Measurements from ENCODE around the gene SOAT2. TPM values are rescaled to one million over a fixed set of nuclear protein-coding genes. Genes with fewer than 3 reads are reported as not detected.
"Not testable (repeated sequence)": the region's sequence is repeated elsewhere in the genome, so short reads cannot be mapped to it uniquely, and the experiment has no call there.

The SOAT2 gene
- total RNA-seq, 1 experiment from 2014 or later = not detected

DNA sequence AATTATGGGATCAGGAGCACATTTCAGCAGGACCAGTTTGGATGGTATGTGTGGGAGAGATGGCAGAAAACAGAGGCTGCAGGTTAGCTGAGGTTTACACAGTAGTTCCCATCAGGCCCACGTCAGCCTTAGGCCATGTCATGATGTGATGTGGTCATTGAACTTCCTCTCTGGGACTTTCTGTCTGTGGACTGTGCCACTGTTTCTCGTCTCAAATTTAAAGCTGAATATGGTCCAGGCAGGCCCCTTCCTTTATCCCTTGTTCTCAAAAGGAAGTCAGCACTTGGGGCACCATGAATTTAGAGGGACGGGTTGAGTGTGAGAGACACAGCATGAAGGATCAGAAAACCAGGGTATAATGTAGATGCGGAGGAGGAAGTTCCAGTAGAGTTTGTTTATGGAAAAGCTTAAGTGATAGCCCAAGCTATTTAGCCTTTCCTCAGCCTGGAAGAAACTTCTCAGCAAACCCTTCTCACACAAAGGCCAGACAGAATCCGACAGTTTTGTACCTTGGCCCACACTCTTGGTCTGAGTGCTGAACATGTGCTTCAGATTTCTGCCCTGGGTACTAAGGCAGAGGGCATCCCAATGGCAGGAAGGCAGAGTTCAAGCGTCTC is 9.4 kb upstream of the SOAT2 start:
- peaks cover 12% of the 10 kb centered on the region for H3K4me1 ChIP-seq (ENCODE audit: control insufficient read depth, insufficient read depth, low read length)
- DNase-seq (ENCODE audit: low read depth, low spot score) = no peak
- intact Hi-C loops (cut with micrococcal nuclease; ENCODE audit: unreplicated experiment) (no loop called here), in situ Hi-C loops (cut with HindIII; ENCODE audit: low pct_unique_long_range_greater_than_20kb, low sequenced_read_pairs) (no loop called here)
- no peak for ATAC-seq
- CTCF ChIA-PET = interaction anchor here (0.7 kb wide), 1 partner anchor 1490 kb away, joined by 9 read pairs; no protein-coding TSS in a partner anchor
- TF ChIP-seq TCF7L2 (IDR thresholded peaks at IDR 0.05; ENCODE audit: low read depth, low read length) (no peak), POLR2AphosphoS5 (IDR thresholded peaks at IDR 0.05; ENCODE audit: low read depth, low read length) (no peak), SIN3A (IDR thresholded peaks at IDR 0.05; ENCODE audit: borderline replicate concordance, insufficient read depth, low read depth, low read length) (no peak)
- TF ChIP-seq, protein P1, sequence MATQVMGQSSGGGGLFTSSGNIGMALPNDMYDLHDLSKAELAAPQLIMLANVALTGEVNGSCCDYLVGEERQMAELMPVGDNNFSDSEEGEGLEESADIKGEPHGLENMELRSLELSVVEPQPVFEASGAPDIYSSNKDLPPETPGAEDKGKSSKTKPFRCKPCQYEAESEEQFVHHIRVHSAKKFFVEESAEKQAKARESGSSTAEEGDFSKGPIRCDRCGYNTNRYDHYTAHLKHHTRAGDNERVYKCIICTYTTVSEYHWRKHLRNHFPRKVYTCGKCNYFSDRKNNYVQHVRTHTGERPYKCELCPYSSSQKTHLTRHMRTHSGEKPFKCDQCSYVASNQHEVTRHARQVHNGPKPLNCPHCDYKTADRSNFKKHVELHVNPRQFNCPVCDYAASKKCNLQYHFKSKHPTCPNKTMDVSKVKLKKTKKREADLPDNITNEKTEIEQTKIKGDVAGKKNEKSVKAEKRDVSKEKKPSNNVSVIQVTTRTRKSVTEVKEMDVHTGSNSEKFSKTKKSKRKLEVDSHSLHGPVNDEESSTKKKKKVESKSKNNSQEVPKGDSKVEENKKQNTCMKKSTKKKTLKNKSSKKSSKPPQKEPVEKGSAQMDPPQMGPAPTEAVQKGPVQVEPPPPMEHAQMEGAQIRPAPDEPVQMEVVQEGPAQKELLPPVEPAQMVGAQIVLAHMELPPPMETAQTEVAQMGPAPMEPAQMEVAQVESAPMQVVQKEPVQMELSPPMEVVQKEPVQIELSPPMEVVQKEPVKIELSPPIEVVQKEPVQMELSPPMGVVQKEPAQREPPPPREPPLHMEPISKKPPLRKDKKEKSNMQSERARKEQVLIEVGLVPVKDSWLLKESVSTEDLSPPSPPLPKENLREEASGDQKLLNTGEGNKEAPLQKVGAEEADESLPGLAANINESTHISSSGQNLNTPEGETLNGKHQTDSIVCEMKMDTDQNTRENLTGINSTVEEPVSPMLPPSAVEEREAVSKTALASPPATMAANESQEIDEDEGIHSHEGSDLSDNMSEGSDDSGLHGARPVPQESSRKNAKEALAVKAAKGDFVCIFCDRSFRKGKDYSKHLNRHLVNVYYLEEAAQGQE (IDR thresholded peaks at IDR 0.05; ENCODE audit: insufficient read depth in 1 of 2, low read depth in 2 of 2, low read length in 1 of 2) = no peak
- TF ChIP-seq, protein P2, sequence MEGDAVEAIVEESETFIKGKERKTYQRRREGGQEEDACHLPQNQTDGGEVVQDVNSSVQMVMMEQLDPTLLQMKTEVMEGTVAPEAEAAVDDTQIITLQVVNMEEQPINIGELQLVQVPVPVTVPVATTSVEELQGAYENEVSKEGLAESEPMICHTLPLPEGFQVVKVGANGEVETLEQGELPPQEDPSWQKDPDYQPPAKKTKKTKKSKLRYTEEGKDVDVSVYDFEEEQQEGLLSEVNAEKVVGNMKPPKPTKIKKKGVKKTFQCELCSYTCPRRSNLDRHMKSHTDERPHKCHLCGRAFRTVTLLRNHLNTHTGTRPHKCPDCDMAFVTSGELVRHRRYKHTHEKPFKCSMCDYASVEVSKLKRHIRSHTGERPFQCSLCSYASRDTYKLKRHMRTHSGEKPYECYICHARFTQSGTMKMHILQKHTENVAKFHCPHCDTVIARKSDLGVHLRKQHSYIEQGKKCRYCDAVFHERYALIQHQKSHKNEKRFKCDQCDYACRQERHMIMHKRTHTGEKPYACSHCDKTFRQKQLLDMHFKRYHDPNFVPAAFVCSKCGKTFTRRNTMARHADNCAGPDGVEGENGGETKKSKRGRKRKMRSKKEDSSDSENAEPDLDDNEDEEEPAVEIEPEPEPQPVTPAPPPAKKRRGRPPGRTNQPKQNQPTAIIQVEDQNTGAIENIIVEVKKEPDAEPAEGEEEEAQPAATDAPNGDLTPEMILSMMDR (IDR thresholded peaks at IDR 0.05) = no peak
- no TSS peak for BruUV-seq (replicated peaks)
- no peaks in the 10 kb centered on the region for H3K27me3 ChIP-seq (ENCODE audit: control insufficient read depth, insufficient read depth, low read length)
- no peaks in the 10 kb centered on the region for H3K36me3 ChIP-seq (ENCODE audit: control insufficient read depth, insufficient read depth, low read length)
- H3K27ac ChIP-seq (ENCODE audit: low read length) = no peak overlapping the region
- POLR2A ChIA-PET = no interaction called here
- no peaks in the 10 kb centered on the region for H3K9me3 ChIP-seq (ENCODE audit: control insufficient read depth, insufficient read depth, low read depth, low read length)
- H3K4me3 ChIP-seq (ENCODE audit: low read depth in 2 of 2, low read length in 2 of 2) = no peak overlapping the region

DNA sequence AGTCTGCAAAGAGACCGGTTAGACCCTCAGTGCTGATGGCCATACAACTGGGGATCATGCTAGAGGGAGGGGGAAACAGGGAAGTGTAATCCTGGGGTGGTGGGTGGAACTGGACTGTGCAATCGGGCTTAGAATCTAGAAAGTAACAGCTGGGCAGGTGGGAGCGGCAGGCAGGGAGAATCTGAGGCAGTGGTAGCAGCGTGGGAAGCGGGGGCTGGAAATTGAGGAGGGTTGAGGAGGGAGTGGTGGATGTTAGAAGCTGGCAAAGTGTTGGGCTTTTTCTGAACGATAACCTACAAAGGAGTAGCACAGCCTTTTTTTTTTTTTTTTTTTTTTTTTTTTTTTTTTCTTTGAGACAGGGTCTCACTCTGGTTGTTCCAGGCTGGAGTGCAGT is 8.9 kb upstream of the SOAT2 start:
- in situ Hi-C loops (cut with HindIII; ENCODE audit: low pct_unique_long_range_greater_than_20kb, low sequenced_read_pairs) (no loop called here), intact Hi-C loops (cut with micrococcal nuclease; ENCODE audit: unreplicated experiment) (no loop called here)
- DNase-seq (ENCODE audit: low read depth, low spot score) (no peak), ATAC-seq (no peak)
- no peaks in the 10 kb centered on the region for H3K9me3 ChIP-seq (ENCODE audit: control insufficient read depth, insufficient read depth, low read depth, low read length)
- peaks cover 17% of the 10 kb centered on the region for H3K4me1 ChIP-seq (ENCODE audit: control insufficient read depth, insufficient read depth, low read length)
- no TSS peak for BruUV-seq (replicated peaks)
- CTCF ChIA-PET = interaction anchor here (0.7 kb wide), 1 partner anchor 1491 kb away, joined by 9 read pairs; no protein-coding TSS in a partner anchor
- no peaks in the 10 kb centered on the region for H3K36me3 ChIP-seq (ENCODE audit: control insufficient read depth, insufficient read depth, low read length)
- POLR2A ChIA-PET = no interaction called here
- H3K27ac ChIP-seq (ENCODE audit: low read length) = no peak overlapping the region
- no peak overlapping the region for H3K4me3 ChIP-seq (ENCODE audit: low read depth in 2 of 2, low read length in 2 of 2)
- TF ChIP-seq, protein P1 (IDR thresholded peaks at IDR 0.05; ENCODE audit: insufficient read depth in 1 of 2, low read depth in 2 of 2, low read length in 1 of 2) = no peak
- TF ChIP-seq POLR2AphosphoS5 (IDR thresholded peaks at IDR 0.05; ENCODE audit: low read depth, low read length) (no peak), TCF7L2 (IDR thresholded peaks at IDR 0.05; ENCODE audit: low read depth, low read length) (no peak), SIN3A (IDR thresholded peaks at IDR 0.05; ENCODE audit: borderline replicate concordance, insufficient read depth, low read depth, low read length) (no peak)
- TF ChIP-seq, protein P2 (IDR thresholded peaks at IDR 0.05) = no peak
- H3K27me3 ChIP-seq (ENCODE audit: control insufficient read depth, insufficient read depth, low read length) = no peaks in the 10 kb centered on the region

DNA sequence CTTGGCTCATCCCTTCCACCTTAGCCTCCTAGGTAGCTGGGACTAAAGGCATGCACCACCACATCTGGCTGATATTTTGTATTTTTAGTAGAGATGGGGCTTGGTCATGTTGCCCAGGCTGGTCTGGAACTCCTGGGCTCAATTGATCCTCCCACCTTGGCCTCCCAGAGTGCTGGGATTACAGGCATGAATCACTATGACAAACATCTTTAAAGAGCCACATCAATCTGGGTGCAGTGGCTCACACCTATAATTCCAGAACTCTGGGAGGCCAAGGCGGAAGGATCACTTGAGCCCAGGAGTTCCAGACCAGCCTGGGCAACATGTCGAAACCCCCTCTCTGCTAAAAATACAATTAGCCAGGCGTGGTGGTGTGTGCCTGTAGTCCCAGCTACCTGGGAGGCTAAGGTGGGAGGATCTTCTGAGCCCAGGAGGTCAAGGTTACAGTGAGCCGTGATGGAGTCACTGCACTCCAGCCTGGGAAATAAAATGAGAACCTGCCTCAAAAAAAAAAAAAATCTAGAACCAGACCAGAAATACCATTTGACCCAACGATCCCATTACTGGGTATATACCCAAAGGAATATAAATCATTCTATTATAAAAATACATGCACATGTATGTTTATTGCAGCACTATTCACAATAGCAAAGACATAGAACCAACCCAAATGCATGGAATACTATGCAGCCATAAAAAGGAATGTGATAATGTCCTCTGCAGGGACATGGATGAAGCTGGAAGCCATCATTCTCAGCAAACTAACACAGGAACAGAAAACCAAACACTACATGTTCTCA is 8.3 kb upstream of the SOAT2 start:
- BruUV-seq (replicated peaks); in situ Hi-C loops (cut with HindIII; ENCODE audit: low pct_unique_long_range_greater_than_20kb, low sequenced_read_pairs); H3K36me3 ChIP-seq (ENCODE audit: control insufficient read depth, insufficient read depth, low read length); intact Hi-C loops (cut with micrococcal nuclease; ENCODE audit: unreplicated experiment); H3K27me3 ChIP-seq (ENCODE audit: control insufficient read depth, insufficient read depth, low read length); H3K4me3 ChIP-seq (ENCODE audit: low read depth in 2 of 2, low read length in 2 of 2); H3K27ac ChIP-seq (ENCODE audit: low read length); ATAC-seq; DNase-seq (ENCODE audit: low read depth, low spot score); H3K9me3 ChIP-seq (ENCODE audit: control insufficient read depth, insufficient read depth, low read depth, low read length): not testable (repeated sequence)
- H3K4me1 ChIP-seq (ENCODE audit: control insufficient read depth, insufficient read depth, low read length) = peaks cover 17% of the 10 kb centered on the region
- CTCF ChIA-PET = interaction anchor here (0.7 kb wide), 1 partner anchor 1491 kb away, joined by 9 read pairs; no protein-coding TSS in a partner anchor
- POLR2A ChIA-PET = interaction anchor here (0.6 kb wide), 1 partner anchor 9 kb away, joined by 12 read pairs; no protein-coding TSS in a partner anchor

All from Panc1 (cell line).